Measurements from ENCODE around the gene CACNA1C.

Gene CACNA1C

GRCh38 chr12:2376908-2377657 is 324.3 kb downstream of the CACNA1C start:
- Histone ChIP-seq H3K27me3 (peaks cover 3% of the 10 kb centered on the region; the same call in 1 of the 2 replicates), H3K4me3 (ENCODE audit: low read depth, low read length) (no peak overlapping the region), H3K36me3 (no peaks in the 10 kb centered on the region), H3K9me3 (no peaks in the 10 kb centered on the region), H3K4me1 (no peaks in the 10 kb centered on the region)
- no peak for TF ChIP-seq CTCF (IDR thresholded peaks at IDR 0.05; ENCODE audit: low read depth, low read length)
- DNase-seq, result peak; percentile 44

GRCh38 chr12:2378835-2379330 is 326.1 kb downstream of the CACNA1C start:
- DNase-seq, result no peak
- Histone ChIP-seq H3K36me3 (no peaks in the 10 kb centered on the region), H3K4me1 (no peaks in the 10 kb centered on the region), H3K9me3 (no peaks in the 10 kb centered on the region), H3K27me3 (peaks cover 7% of the 10 kb centered on the region), H3K4me3 (ENCODE audit: low read depth, low read length) (no peak overlapping the region)
- no peak for TF ChIP-seq CTCF (IDR thresholded peaks at IDR 0.05; ENCODE audit: low read depth, low read length)

GRCh38 chr12:2380946-2381345 is 328.2 kb downstream of the CACNA1C start:
- Histone ChIP-seq H3K36me3 (no peaks in the 10 kb centered on the region), H3K4me3 (ENCODE audit: low read depth, low read length) (no peak overlapping the region), H3K9me3 (no peaks in the 10 kb centered on the region), H3K4me1 (no peaks in the 10 kb centered on the region), H3K27me3 (peaks cover 7% of the 10 kb centered on the region)
- TF ChIP-seq CTCF (IDR thresholded peaks at IDR 0.05; ENCODE audit: low read depth, low read length), result no peak
- no peak for DNase-seq

GRCh38 chr12:2382370-2383155 is 329.8 kb downstream of the CACNA1C start:
- no peaks in the 10 kb centered on the region for H3K36me3 ChIP-seq
- no peak for DNase-seq
- H3K4me3 ChIP-seq (ENCODE audit: low read depth, low read length), result no peak overlapping the region
- H3K27me3 ChIP-seq, result peaks cover 8% of the 10 kb centered on the region
- no peaks in the 10 kb centered on the region for H3K4me1 ChIP-seq
- H3K9me3 ChIP-seq, result no peaks in the 10 kb centered on the region
- peak; percentile 26 for TF ChIP-seq CTCF (IDR thresholded peaks at IDR 0.05; ENCODE audit: low read depth, low read length)

GRCh38 chr12:2383325-2384028 is 330.7 kb downstream of the CACNA1C start:
- no peaks in the 10 kb centered on the region for H3K4me1 ChIP-seq
- no peak for TF ChIP-seq CTCF (IDR thresholded peaks at IDR 0.05; ENCODE audit: low read depth, low read length)
- no peak overlapping the region for H3K4me3 ChIP-seq (ENCODE audit: low read depth, low read length)
- no peaks in the 10 kb centered on the region for H3K9me3 ChIP-seq
- DNase-seq, result no peak
- no peaks in the 10 kb centered on the region for H3K36me3 ChIP-seq
- H3K27me3 ChIP-seq, result peaks cover 13% of the 10 kb centered on the region
